Measurements from ENCODE around the gene DYNLRB1. TPM values are rescaled to one million over a fixed set of nuclear protein-coding genes. Genes with fewer than 3 reads are reported as not detected.

Gene DYNLRB1
- total and polyA plus RNA-seq, 2 of the 13 experiments (the other 11 are each of a cell fraction or from before 2014, with no cell fraction given): 140 to 244 TPM

GRCh38 chr20:34577061-34577460 is 60.8 kb downstream of the DYNLRB1 start (continued):
- TF ChIP-seq, protein P1, sequence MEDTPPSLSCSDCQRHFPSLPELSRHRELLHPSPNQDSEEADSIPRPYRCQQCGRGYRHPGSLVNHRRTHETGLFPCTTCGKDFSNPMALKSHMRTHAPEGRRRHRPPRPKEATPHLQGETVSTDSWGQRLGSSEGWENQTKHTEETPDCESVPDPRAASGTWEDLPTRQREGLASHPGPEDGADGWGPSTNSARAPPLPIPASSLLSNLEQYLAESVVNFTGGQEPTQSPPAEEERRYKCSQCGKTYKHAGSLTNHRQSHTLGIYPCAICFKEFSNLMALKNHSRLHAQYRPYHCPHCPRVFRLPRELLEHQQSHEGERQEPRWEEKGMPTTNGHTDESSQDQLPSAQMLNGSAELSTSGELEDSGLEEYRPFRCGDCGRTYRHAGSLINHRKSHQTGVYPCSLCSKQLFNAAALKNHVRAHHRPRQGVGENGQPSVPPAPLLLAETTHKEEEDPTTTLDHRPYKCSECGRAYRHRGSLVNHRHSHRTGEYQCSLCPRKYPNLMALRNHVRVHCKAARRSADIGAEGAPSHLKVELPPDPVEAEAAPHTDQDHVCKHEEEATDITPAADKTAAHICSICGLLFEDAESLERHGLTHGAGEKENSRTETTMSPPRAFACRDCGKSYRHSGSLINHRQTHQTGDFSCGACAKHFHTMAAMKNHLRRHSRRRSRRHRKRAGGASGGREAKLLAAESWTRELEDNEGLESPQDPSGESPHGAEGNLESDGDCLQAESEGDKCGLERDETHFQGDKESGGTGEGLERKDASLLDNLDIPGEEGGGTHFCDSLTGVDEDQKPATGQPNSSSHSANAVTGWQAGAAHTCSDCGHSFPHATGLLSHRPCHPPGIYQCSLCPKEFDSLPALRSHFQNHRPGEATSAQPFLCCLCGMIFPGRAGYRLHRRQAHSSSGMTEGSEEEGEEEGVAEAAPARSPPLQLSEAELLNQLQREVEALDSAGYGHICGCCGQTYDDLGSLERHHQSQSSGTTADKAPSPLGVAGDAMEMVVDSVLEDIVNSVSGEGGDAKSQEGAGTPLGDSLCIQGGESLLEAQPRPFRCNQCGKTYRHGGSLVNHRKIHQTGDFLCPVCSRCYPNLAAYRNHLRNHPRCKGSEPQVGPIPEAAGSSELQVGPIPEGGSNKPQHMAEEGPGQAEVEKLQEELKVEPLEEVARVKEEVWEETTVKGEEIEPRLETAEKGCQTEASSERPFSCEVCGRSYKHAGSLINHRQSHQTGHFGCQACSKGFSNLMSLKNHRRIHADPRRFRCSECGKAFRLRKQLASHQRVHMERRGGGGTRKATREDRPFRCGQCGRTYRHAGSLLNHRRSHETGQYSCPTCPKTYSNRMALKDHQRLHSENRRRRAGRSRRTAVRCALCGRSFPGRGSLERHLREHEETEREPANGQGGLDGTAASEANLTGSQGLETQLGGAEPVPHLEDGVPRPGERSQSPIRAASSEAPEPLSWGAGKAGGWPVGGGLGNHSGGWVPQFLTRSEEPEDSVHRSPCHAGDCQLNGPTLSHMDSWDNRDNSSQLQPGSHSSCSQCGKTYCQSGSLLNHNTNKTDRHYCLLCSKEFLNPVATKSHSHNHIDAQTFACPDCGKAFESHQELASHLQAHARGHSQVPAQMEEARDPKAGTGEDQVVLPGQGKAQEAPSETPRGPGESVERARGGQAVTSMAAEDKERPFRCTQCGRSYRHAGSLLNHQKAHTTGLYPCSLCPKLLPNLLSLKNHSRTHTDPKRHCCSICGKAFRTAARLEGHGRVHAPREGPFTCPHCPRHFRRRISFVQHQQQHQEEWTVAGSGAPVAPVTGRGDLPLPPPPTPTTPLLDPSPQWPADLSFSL (CRISPR knock-in tag; IDR thresholded peaks at IDR 0.05): no peak
- TF ChIP-seq GABPA (IDR thresholded peaks at IDR 0.05; ENCODE audit: low read depth, low read length) (no peak), GABPA (CRISPR knock-in tag; IDR thresholded peaks at IDR 0.05; ENCODE audit: low read depth) (no peak), TOE1 (CRISPR knock-in tag; IDR thresholded peaks at IDR 0.05) (no peak), ZNF549 (CRISPR knock-in tag; IDR thresholded peaks at IDR 0.05) (no peak), CENPT (CRISPR knock-in tag; IDR thresholded peaks at IDR 0.05; ENCODE audit: low read depth) (no peak), ZBTB37 (CRISPR knock-in tag; IDR thresholded peaks at IDR 0.05) (no peak)
- TF ChIP-seq, protein P2, sequence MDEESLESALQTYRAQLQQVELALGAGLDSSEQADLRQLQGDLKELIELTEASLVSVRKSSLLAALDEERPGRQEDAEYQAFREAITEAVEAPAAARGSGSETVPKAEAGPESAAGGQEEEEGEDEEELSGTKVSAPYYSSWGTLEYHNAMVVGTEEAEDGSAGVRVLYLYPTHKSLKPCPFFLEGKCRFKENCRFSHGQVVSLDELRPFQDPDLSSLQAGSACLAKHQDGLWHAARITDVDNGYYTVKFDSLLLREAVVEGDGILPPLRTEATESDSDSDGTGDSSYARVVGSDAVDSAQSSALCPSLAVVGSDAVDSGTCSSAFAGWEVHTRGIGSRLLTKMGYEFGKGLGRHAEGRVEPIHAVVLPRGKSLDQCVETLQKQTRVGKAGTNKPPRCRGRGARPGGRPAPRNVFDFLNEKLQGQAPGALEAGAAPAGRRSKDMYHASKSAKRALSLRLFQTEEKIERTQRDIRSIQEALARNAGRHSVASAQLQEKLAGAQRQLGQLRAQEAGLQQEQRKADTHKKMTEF (CRISPR knock-in tag; IDR thresholded peaks at IDR 0.05): no peak

All from HepG2 (cell line).